Mesenchymal stem cell (in vitro differentiated cells and primary cell): ENCODE data around the gene ZNF266.
A peak's percentile ranks its signal among the peaks of the same experiment; 100 is the strongest.

Source experiments
- DNase-seq: peaks from one replicate; pipeline ENCODE4 v3.0.0-alpha.2; 2013
- H2AFZ ChIP-seq: one replicate; pipeline ENCODE4 v1.6.1; 2013; ENCODE audit warnings: low read depth, mild to moderate bottlenecking, control low read depth, inconsistent platforms, low read length, moderate library complexity
- H2AK5ac ChIP-seq: 2 replicates; pipeline ENCODE4 v1.6.1; 2013; ENCODE audit warnings: low read length, moderate library complexity, mild to moderate bottlenecking, inconsistent platforms; ENCODE audit not compliant: severe bottlenecking
- H2BK120ac ChIP-seq: one replicate; pipeline ENCODE4 v1.6.1; 2013; ENCODE audit warnings: low read depth, mild to moderate bottlenecking, inconsistent platforms, low read length, moderate library complexity
- H2BK12ac ChIP-seq, 2 experiments: one replicate each; pipeline ENCODE4 v1.6.1; 2013; ENCODE audit warnings: inconsistent platforms in 2 of 2, low read length in 2 of 2, mild to moderate bottlenecking in 2 of 2, moderate library complexity in 2 of 2, control low read depth in 1 of 2
- H2BK15ac ChIP-seq: one replicate; pipeline ENCODE4 v1.6.1; 2013; ENCODE audit warnings: mild to moderate bottlenecking, low read depth, inconsistent platforms; ENCODE audit not compliant: poor library complexity, severe bottlenecking
- H2BK5ac ChIP-seq: 2 replicates; pipeline ENCODE4 v1.6.1; 2013; ENCODE audit warnings: low read depth, mild to moderate bottlenecking, low read length, control low read depth, inconsistent platforms; ENCODE audit not compliant: poor library complexity, severe bottlenecking
- H3K14ac ChIP-seq, 2 experiments: one replicate each; pipeline ENCODE4 v1.6.1; 2013; ENCODE audit warnings: inconsistent platforms in 2 of 2, low read length in 2 of 2, control low read depth in 1 of 2, mild to moderate bottlenecking in 1 of 2, moderate library complexity in 1 of 2
- H3K18ac ChIP-seq, 2 experiments: one replicate each; pipeline ENCODE4 v1.6.1; 2013; ENCODE audit warnings: inconsistent platforms in 2 of 2, low read length in 2 of 2, control low read depth in 1 of 2, low read depth in 1 of 2, mild to moderate bottlenecking in 1 of 2
- H3K23ac ChIP-seq, 2 experiments: one replicate each; pipeline ENCODE4 v1.6.1; 2013; ENCODE audit warnings: inconsistent platforms in 2 of 2, low read length in 2 of 2, mild to moderate bottlenecking in 2 of 2, moderate library complexity in 2 of 2, control low read depth in 1 of 2
- H3K27ac ChIP-seq: 2 replicates; pipeline ENCODE4 v1.5.1; 2013; ENCODE audit warnings: mild to moderate bottlenecking, moderate library complexity, low read length, control low read depth, inconsistent platforms; ENCODE audit not compliant: poor library complexity, severe bottlenecking
- H3K27me3 ChIP-seq, 2 experiments: 2 replicates each; pipeline versions ENCODE4 v1.6.1 to v1.7.0; 2013; ENCODE audit warnings: low read length in 2 of 2, mild to moderate bottlenecking in 2 of 2, moderate library complexity in 2 of 2, control low read depth in 1 of 2, inconsistent platforms in 1 of 2; ENCODE audit not compliant: control insufficient read depth in 1 of 2, insufficient read depth in 1 of 2
- H3K36me3 ChIP-seq, 2 experiments: 2 replicates each; pipeline versions ENCODE4 v1.6.1 to v1.7.0; 2013; ENCODE audit warnings: low read length in 2 of 2, control low read depth in 1 of 2, inconsistent platforms in 1 of 2, low read depth in 1 of 2, mild to moderate bottlenecking in 1 of 2; ENCODE audit not compliant: insufficient read depth in 2 of 2, control insufficient read depth in 1 of 2
- H3K4ac ChIP-seq, 2 experiments: one replicate each; pipeline ENCODE4 v1.6.1; 2013; ENCODE audit warnings: inconsistent platforms in 2 of 2, low read length in 2 of 2, mild to moderate bottlenecking in 2 of 2, moderate library complexity in 2 of 2, control low read depth in 1 of 2, low read depth in 1 of 2
- H3K4me1 ChIP-seq: 2 replicates; pipeline ENCODE4 v1.6.1; 2013; ENCODE audit warnings: low read depth, low read length, control low read depth; ENCODE audit not compliant: control insufficient read depth, insufficient read depth
- H3K4me2 ChIP-seq: 2 replicates; pipeline ENCODE4 v1.6.1; 2013; ENCODE audit warnings: low read length, mild to moderate bottlenecking, inconsistent platforms; ENCODE audit not compliant: poor library complexity, severe bottlenecking
- H3K4me3 ChIP-seq, 2 experiments: 2 replicates each; pipeline versions ENCODE4 v1.5.1 to v1.7.0; 2013; ENCODE audit warnings: low read length in 2 of 2, mild to moderate bottlenecking in 2 of 2, control low read depth in 1 of 2, low read depth in 1 of 2; ENCODE audit not compliant: insufficient read depth in 1 of 2
- H3K79me1 ChIP-seq: replicated peaks from 2 replicates; pipeline ENCODE4 v1.6.1; 2013; ENCODE audit warnings: mild to moderate bottlenecking, control low read depth, low read length, inconsistent platforms; ENCODE audit not compliant: poor library complexity, severe bottlenecking
- H3K9ac ChIP-seq: 2 replicates; pipeline ENCODE4 v1.7.0; 2013; ENCODE audit warnings: mild to moderate bottlenecking, low read length, moderate library complexity
- H3K9me3 ChIP-seq: 2 replicates; pipeline ENCODE4 v1.7.0; 2013; ENCODE audit warnings: mild to moderate bottlenecking, low read length; ENCODE audit not compliant: control insufficient read depth
- H4K8ac ChIP-seq: one replicate; pipeline ENCODE4 v1.6.1; 2013; ENCODE audit warnings: inconsistent platforms, mild to moderate bottlenecking, low read length, moderate library complexity
- H4K91ac ChIP-seq: one replicate; pipeline ENCODE4 v1.6.1; 2013; ENCODE audit warnings: mild to moderate bottlenecking, low read length, inconsistent platforms
- WGBS: methylation state at CpG from one replicate; pipeline ENCODE4 v1.1.7; 2013; ENCODE audit warnings: mixed read lengths; 5-methylcytosine and 5-hydroxymethylcytosine counted together

The ZNF266 gene

DNA sequence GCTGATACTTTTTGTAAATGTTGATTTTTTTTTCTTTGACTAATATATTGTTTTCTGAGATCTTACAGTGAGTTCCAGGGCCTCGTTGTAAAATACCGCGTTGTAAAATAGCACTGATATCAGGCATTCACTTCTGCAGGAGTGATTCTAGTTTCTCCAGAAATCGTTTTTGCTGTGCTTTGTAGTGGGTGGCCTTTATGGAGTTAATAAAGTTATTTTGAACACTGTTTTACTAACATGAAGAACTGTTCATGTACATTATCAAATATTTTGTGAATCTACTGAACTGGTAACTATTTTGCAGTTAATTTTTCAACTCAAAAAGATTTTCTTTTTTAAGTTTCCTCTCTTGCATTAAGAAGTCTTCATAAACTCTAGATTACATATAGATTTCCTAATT lies 985 bp upstream of the ZNF266 start:
- no peak overlapping the region for H2AK5ac ChIP-seq
- peak overlapping the region; percentile 98 for H3K9ac ChIP-seq
- H3K27ac ChIP-seq, result no peak overlapping the region
- H3K9me3 ChIP-seq, result peaks cover 11% of the 10 kb centered on the region
- H4K8ac ChIP-seq, result no peak overlapping the region
- WGBS, result 94% methylated on average over 3 of the region's 4 CpGs
- no peak overlapping the region for H2AFZ ChIP-seq
- H3K4ac ChIP-seq, result no peak overlapping the region
- no peak overlapping the region for H2BK5ac ChIP-seq
- DNase-seq, result no peak
- H4K91ac ChIP-seq, result no peak overlapping the region
- peaks cover 22% of the 10 kb centered on the region for H3K79me1 ChIP-seq
- no peak overlapping the region for H2BK15ac ChIP-seq
- H2BK120ac ChIP-seq, result no peak overlapping the region
- no peak overlapping the region for H3K18ac ChIP-seq
- H3K27me3 ChIP-seq, result no peaks in the 10 kb centered on the region
- peaks cover 7 to 21% of the 10 kb centered on the region in 2 experiments for H3K36me3 ChIP-seq
- H3K4me3 ChIP-seq, result peak overlapping the region in 1 of 2 experiments; percentile 96
- peak overlapping the region; percentile 16 for H3K4me2 ChIP-seq
- no peak overlapping the region for H3K23ac ChIP-seq
- no peak overlapping the region for H3K14ac ChIP-seq
- H2BK12ac ChIP-seq, result no peak overlapping the region
- H3K4me1 ChIP-seq, result peaks cover 5% of the 10 kb centered on the region

DNA sequence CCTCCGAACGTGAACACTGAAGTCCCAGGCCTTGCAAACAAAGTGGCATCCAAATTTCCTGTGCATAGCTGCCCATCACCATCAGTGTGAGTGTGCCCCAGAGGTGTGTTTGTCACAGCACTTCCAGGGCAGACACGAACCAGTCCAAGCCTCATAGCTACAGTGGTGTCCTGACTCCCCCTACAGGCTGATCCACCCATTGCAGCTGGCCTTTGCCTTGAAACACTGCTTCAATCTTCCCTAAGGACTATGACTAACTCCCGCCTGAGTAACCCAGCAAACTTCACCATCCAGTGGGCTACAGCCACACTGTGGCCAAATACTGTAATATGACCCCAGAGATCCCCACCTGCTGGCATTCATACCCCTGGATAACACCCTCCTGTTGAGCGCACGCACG lies 3.9 kb downstream of the ZNF266 start:
- H3K18ac ChIP-seq, result no peak overlapping the region
- H3K9me3 ChIP-seq, result peaks cover 20% of the 10 kb centered on the region
- WGBS, result 89% methylated on average over 4 of the region's 7 CpGs
- H3K23ac ChIP-seq, result no peak overlapping the region
- H3K14ac ChIP-seq, result no peak overlapping the region
- H3K79me1 ChIP-seq, result peaks cover 33% of the 10 kb centered on the region
- no peak overlapping the region for H2AK5ac ChIP-seq
- no peak overlapping the region for H2BK12ac ChIP-seq
- H3K27ac ChIP-seq, result no peak overlapping the region
- no peak overlapping the region for H2BK120ac ChIP-seq
- H3K4me1 ChIP-seq, result peaks cover 5% of the 10 kb centered on the region
- H2AFZ ChIP-seq, result no peak overlapping the region
- H2BK5ac ChIP-seq, result no peak overlapping the region
- H2BK15ac ChIP-seq, result no peak overlapping the region
- peaks cover 23 to 62% of the 10 kb centered on the region in 2 experiments for H3K36me3 ChIP-seq
- DNase-seq, result peak; percentile 39
- no peak overlapping the region for H4K91ac ChIP-seq
- H3K4me2 ChIP-seq, result no peak overlapping the region
- no peak overlapping the region for H3K9ac ChIP-seq
- H4K8ac ChIP-seq, result no peak overlapping the region
- H3K4ac ChIP-seq, result no peak overlapping the region
- no peak overlapping the region for H3K4me3 ChIP-seq
- no peaks in the 10 kb centered on the region for H3K27me3 ChIP-seq

DNA sequence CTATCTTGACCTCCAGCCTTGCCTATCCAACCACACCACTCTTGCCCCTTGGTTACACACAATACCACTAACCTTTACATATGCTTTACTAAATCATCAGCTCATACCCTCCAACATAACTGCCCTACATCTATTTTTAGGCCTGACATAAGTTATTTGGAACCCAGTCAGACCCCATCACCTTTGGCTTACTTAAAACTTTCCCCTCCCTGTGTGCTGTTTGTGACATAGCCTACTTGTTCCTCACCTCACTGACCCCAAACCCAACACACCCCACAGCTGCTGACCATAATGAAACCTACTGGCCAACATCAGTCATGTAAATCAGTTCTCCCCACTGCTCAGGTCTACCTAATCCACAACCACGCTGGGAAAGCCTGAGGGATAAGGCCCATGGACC lies 4.9 kb downstream of the ZNF266 start:
- Histone ChIP-seq H4K8ac (no peak overlapping the region), H3K79me1 (peaks cover 34% of the 10 kb centered on the region), H3K9ac (no peak overlapping the region), H4K91ac (no peak overlapping the region), H3K27me3 (no peaks in the 10 kb centered on the region), H3K4ac (no peak overlapping the region), H2AFZ (no peak overlapping the region), H3K23ac (no peak overlapping the region), H3K4me1 (peaks cover 1% of the 10 kb centered on the region), H3K18ac (no peak overlapping the region), H2BK5ac (no peak overlapping the region), H3K27ac (no peak overlapping the region), H3K4me3 (no peak overlapping the region), H3K36me3 (peaks cover 30 to 72% of the 10 kb centered on the region in 2 experiments), H2BK120ac (no peak overlapping the region), H3K4me2 (no peak overlapping the region), H3K9me3 (peaks cover 25% of the 10 kb centered on the region), H2AK5ac (no peak overlapping the region), H2BK12ac (no peak overlapping the region), H2BK15ac (no peak overlapping the region), H3K14ac (no peak overlapping the region)
- DNase-seq, result no peak
- WGBS, result 100% methylated on average over 1 of the region's 1 CpG

DNA sequence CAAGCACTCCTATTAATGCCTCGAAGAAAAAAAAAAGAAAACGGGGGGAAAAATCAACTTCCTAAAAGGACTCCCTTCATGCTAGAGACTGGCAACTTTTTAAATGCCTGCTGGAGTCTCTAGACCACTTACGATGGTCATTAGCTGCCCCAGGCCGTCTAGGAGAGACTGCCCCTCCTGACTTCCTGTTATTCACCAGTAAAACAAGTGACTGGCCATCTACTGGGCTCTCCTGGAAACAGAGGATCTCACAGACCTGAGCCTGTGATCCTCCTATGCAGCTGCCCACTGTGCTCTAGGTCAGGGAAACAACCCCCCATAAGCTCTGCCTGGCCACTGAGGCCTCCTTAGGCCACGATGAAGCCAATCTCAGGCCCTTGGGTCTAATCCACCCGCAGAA lies 7.4 kb downstream of the ZNF266 start:
- no peak overlapping the region for H3K4me3 ChIP-seq
- H2BK15ac ChIP-seq, result no peak overlapping the region
- peaks cover 47% of the 10 kb centered on the region for H3K9me3 ChIP-seq
- H2AK5ac ChIP-seq, result no peak overlapping the region
- peaks cover 37% of the 10 kb centered on the region for H3K79me1 ChIP-seq
- no peak overlapping the region for H3K18ac ChIP-seq
- no peak overlapping the region for H4K91ac ChIP-seq
- H3K4me1 ChIP-seq, result no peaks in the 10 kb centered on the region
- no peak overlapping the region for H3K4me2 ChIP-seq
- no peak overlapping the region for H2BK120ac ChIP-seq
- WGBS, result 72% methylated on average over 6 of the region's 6 CpGs
- H4K8ac ChIP-seq, result no peak overlapping the region
- no peak overlapping the region for H2BK5ac ChIP-seq
- H3K36me3 ChIP-seq, result peaks cover 44 to 91% of the 10 kb centered on the region in 2 experiments
- no peak overlapping the region for H3K4ac ChIP-seq
- no peak overlapping the region for H3K14ac ChIP-seq
- DNase-seq, result no peak
- no peak overlapping the region for H3K27ac ChIP-seq
- no peak overlapping the region for H2AFZ ChIP-seq
- no peak overlapping the region for H2BK12ac ChIP-seq
- no peak overlapping the region for H3K9ac ChIP-seq
- no peak overlapping the region for H3K23ac ChIP-seq
- no peaks in the 10 kb centered on the region for H3K27me3 ChIP-seq
